H54 (cell line): ENCODE data around the gene FOXS1.
A peak's percentile ranks its signal among the peaks of the same experiment; 100 is the strongest.

Source experiments
- DNase-seq: peaks from one replicate; pipeline ENCODE4 v3.0.0; 2011; ENCODE audit warnings: low spot score, mixed read lengths; ENCODE audit not compliant: insufficient read length
- FAIRE-seq: peaks from 3 replicates; lab custom pipeline; 2011; peaks lifted over from hg19 to GRCh38; lab: Jason Lieb, UNC
- POLR2A ChIP-seq: IDR thresholded peaks from 2 replicates; pipeline ENCODE4 v1.6.1; 2011; ENCODE audit warnings: low read depth, mild to moderate bottlenecking, low read length

Gene FOXS1

DNA sequence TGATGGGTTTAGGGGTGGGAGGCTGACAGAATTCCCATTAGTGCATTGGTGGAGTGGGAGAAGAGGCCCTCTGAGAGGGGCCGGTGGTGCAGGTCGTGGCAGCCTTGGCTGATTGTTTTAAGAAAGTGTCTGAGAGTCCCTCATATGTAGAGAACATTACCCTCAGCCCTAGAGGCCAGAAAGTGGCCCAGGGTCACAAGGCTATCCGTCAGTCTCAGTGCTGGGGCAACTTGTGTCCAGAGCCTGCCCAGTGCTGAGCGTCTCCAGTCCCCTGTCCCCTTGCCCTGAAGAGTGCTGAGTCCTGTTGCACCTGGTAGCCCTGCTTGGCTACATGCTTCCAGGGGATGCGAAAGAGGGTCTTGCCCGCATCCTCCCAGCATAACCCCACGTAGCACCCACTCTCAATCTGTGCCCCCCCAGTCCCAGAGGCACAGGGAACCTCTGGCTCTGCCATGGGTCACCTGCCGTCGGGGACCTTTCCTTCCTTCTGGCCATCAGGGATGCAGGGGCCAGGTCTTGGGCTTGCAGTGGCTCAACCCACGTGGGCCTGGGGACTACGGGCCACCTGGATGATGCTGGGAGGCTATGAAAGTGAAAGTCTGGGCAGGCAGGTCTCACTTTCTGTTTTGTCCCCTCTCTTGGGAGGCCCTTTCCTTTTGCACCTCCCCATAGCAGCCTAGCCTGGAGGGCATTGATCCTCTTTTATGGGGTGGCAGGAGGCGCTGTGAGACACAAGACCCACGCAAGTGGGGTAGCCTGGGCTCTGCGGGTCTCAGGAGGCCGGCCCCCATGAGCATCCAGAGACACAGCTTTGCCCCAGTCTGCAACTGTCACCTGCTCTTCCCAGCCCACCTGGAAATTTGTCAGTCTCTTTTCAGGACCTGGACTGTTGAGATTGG, 12.7 kb upstream of the FOXS1 start:
- no peak for FAIRE-seq
- no peak for DNase-seq

GRCh38 chr20:31856516-31856915, 11.1 kb upstream of the FOXS1 start:
- TF ChIP-seq POLR2A, result no peak
- no peak for FAIRE-seq

More for the DNA sequence above, 12.7 kb upstream of the FOXS1 start:
- TF ChIP-seq POLR2A, result no peak

GRCh38 chr20:31853481-31853880, 8.1 kb upstream of the FOXS1 start:
- no peak for FAIRE-seq
- no peak for DNase-seq
- TF ChIP-seq POLR2A, result no peak

More at GRCh38 chr20:31856516-31856915, 11.1 kb upstream of the FOXS1 start:
- DNase-seq, result no peak

GRCh38 chr20:31851240-31851955, 6.0 kb upstream of the FOXS1 start:
- no peak for DNase-seq
- FAIRE-seq, result no peak

GRCh38 chr20:31849306-31849930, 4.0 kb upstream of the FOXS1 start:
- TF ChIP-seq POLR2A, result no peak
- FAIRE-seq (no peak), DNase-seq (no peak)

More at GRCh38 chr20:31851240-31851955, 6.0 kb upstream of the FOXS1 start:
- TF ChIP-seq POLR2A, result no peak

- TF ChIP-seq POLR2A, result no peak
- no peak for DNase-seq
- no peak for FAIRE-seq
Observed at GRCh38 chr20:31848088-31848999, 2.9 kb upstream of the FOXS1 start.

GRCh38 chr20:31846793-31847138, 1.4 kb upstream of the FOXS1 start:
- FAIRE-seq (no peak), DNase-seq (no peak)
- no peak for TF ChIP-seq POLR2A

- TF ChIP-seq POLR2A, result no peak
- DNase-seq (no peak), FAIRE-seq (no peak)
Observed at GRCh38 chr20:31844737-31845299, 586 bp downstream of the FOXS1 start.

DNA sequence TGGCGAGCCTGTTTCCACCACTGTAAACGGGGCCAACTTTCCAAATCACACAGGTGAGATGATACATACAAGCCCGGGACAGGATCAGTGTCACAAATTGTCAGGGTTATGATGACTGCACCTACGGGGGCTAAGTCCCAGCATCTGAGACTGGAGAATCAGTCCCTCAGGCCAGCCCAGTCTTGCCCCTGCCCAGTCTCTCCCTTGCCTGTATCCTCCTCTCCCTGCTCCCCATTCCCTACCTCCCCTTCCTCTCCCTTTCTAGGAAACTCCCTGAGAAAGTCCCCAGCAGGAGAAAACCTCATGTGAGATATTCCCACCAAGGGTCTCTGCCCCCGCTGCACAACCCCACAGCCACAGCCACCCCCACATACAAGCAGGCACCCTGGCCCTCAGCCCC, 1.5 kb downstream of the FOXS1 start:
- TF ChIP-seq POLR2A, result no peak
- DNase-seq, result no peak
- FAIRE-seq, result no peak

- no peak for FAIRE-seq
- TF ChIP-seq POLR2A, result no peak
- DNase-seq, result no peak
Observed at GRCh38 chr20:31843288-31843687, 2.1 kb downstream of the FOXS1 start.

DNA sequence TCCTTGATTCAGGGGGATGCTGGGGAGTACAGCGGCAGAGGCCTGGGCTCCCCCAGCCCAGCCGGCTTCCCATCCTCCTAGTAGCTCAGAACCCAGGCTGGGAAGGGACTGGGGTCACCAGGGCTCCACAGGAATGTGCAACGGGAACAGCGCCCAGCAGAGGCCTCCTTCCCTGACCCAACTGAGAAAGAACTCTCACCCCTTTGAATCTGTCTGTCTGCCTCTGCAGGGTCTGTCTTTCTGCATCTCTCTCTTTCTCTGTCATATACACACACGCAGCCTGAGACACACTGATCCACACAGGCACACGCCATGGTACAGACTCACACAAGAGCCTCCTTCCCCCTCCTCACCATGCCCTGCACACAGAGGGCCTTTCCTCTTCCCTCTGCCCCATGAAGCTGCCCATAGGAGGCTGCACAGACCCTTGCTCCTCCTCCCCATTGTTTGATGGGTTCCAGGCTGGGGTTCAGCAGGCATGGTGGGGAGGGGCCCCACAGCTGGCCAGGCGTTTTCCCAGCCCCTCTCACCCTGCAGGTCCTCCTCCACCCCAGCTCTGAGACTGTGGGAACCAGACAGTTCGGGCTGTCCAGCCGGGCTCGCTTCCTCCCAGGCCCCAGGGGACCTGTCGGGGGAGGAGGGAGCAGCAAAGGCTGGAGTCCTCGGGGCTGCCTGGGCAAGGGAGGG, 2.8 kb downstream of the FOXS1 start:
- FAIRE-seq (no peak), DNase-seq (peak; percentile 55)
- no peak for TF ChIP-seq POLR2A

DNA sequence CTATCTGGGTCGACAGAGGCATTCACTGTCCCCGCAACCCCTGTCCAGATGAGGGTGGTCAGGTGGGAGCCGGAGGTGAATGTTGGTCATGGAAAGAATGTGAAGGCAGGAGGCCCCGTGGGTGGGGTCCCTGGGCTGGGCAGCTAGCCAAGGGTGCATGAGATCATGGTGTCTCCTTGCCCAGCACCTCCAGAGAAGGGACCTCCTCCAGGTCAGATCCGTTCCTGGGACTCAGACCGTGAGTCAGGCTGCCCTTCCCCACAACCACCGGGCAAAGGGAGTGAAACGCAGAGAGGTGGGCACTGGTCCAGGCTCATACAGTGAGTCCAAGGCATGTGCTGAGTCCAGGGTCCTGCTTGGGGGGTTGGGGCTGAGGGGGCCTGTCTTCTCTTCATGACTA, 3.5 kb downstream of the FOXS1 start:
- DNase-seq, result peak; percentile 88
- FAIRE-seq, result no peak
- no peak for TF ChIP-seq POLR2A
